Effector memory CD4-positive, alpha-beta T cell (primary cell): ENCODE data around the gene KCNMB2.
"Not testable (repeated sequence)": the region's sequence is repeated elsewhere in the genome, so short reads cannot be mapped to it uniquely, and the experiment has no call there.

Experiments
- DNase-seq, 3 donors: peaks; one replicate each; pipeline ENCODE4 v3.0.0-alpha.2; 2020
- H3K27ac ChIP-seq: 2 replicates; pipeline ENCODE4 v1.7.0; 2013; ENCODE audit warnings: mild to moderate bottlenecking, low read length, moderate library complexity; ENCODE audit not compliant: insufficient read depth, poor library complexity, severe bottlenecking
- H3K27me3 ChIP-seq: replicated peaks from 2 replicates; pipeline ENCODE4 v1.7.0; 2013; ENCODE audit warnings: mild to moderate bottlenecking, low read length; ENCODE audit not compliant: insufficient read depth, control insufficient read depth, poor library complexity, severe bottlenecking
- H3K36me3 ChIP-seq: 2 replicates; pipeline ENCODE4 v1.7.0; 2013; ENCODE audit warnings: mild to moderate bottlenecking, low read length, moderate library complexity; ENCODE audit not compliant: control insufficient read depth, insufficient read depth
- H3K4me1 ChIP-seq: 2 replicates; pipeline ENCODE4 v1.7.0; 2013; ENCODE audit warnings: low read length, mild to moderate bottlenecking; ENCODE audit not compliant: control insufficient read depth, insufficient read depth, poor library complexity, severe bottlenecking
- H3K4me3 ChIP-seq: 2 replicates; pipeline ENCODE4 v1.7.0; 2013; ENCODE audit warnings: low read length, low read depth, mild to moderate bottlenecking; ENCODE audit not compliant: insufficient read depth, poor library complexity, severe bottlenecking
- H3K9me3 ChIP-seq: 2 replicates; pipeline ENCODE4 v1.7.0; 2013; ENCODE audit warnings: mild to moderate bottlenecking, low read length, moderate library complexity; ENCODE audit not compliant: control insufficient read depth

The KCNMB2 gene

DNA sequence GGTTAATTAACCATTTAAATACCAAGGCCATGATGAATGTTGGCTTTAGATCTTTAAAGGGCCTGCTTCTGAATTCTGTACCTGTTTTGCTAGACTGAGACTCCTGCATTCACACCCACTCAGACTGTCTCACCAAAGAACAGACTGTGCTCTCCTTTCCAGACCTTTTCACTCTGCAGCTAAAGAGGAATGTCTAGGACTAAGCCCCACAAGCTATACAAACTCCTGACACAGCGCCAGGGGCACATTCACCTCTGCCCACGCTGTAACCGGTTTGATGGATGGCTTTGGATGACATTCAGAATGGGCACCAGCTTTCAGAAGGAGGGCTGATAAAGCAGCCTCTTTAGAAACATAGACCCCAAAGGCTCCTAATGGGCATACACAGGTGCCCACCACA lies 200.1 kb downstream of the KCNMB2 start:
- no peak overlapping the region for H3K27ac ChIP-seq
- no peaks in the 10 kb centered on the region for H3K27me3 ChIP-seq

DNA sequence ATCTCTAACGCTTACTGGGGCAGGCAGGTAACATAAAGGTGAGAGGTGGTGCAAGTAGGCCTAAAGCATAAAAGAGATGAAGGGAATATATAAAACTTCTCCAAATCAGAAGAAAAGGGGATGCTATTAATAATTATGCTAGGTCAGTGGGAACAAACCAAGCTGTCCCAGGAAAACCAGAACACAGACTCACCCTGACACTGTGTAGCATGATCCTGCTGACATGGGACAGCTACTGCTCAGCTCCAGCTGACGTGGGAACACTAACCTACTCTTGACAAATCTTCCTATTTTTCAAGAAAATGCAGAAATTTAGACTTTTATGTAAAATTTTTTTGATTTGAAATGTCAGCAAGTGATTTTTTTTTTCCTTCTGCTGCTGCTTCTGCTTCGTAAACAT lies 203.5 kb downstream of the KCNMB2 start:
- DNase-seq: no peak
- Histone ChIP-seq H3K36me3 (no peaks in the 10 kb centered on the region), H3K4me1 (no peaks in the 10 kb centered on the region), H3K4me3 (no peak overlapping the region), H3K27ac (no peak overlapping the region), H3K9me3 (no peaks in the 10 kb centered on the region), H3K27me3 (no peaks in the 10 kb centered on the region)

More for the DNA sequence above, 200.1 kb downstream of the KCNMB2 start:
- no peak overlapping the region for H3K4me3 ChIP-seq
- DNase-seq: no peak
- H3K9me3 ChIP-seq: no peaks in the 10 kb centered on the region
- no peaks in the 10 kb centered on the region for H3K4me1 ChIP-seq
- H3K36me3 ChIP-seq: no peaks in the 10 kb centered on the region

DNA sequence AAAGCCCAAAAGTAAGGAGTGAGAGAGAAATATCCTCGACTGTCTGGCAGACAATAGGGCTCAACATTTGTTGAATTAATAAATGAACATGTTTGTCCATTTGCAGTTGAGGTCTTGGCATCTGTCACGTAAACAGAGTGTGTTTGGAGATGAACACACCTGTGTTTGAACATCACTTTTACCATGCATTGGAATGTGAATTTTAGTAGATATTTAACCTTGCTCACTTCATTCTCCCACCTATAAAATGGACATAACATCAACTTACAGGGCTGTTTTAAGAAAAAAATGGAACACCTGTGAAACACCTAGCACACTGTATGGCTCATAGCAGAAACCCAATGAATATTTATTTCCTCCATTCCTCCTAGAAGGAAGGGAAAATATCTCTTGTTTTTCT lies 204.8 kb downstream of the KCNMB2 start:
- no peak overlapping the region for H3K4me3 ChIP-seq
- no peaks in the 10 kb centered on the region for H3K36me3 ChIP-seq
- H3K4me1 ChIP-seq: no peaks in the 10 kb centered on the region
- DNase-seq: no peak
- no peak overlapping the region for H3K27ac ChIP-seq
- no peaks in the 10 kb centered on the region for H3K9me3 ChIP-seq
- no peaks in the 10 kb centered on the region for H3K27me3 ChIP-seq

DNA sequence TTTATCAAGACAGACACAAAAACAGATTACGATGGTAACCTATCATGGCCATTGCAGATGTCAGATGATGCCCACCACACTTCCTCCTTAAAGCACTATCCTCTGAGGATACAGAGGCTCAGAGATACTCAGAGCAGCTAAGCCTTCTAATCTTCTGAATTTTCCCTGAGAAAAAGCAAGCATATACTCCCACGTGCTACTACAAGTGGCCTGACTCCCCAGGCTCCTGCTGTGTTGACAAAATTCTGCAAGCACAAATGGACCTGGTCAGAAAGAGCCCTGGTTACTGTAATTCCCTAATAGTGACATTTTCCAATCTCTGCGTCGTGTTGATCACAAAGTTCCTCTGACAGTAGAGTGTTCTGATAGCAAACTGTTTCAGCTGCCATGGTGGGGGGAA lies 207.1 kb downstream of the KCNMB2 start:
- Histone ChIP-seq H3K9me3 (no peaks in the 10 kb centered on the region), H3K4me3 (no peak overlapping the region), H3K36me3 (no peaks in the 10 kb centered on the region), H3K27me3 (no peaks in the 10 kb centered on the region), H3K4me1 (no peaks in the 10 kb centered on the region), H3K27ac (no peak overlapping the region)
- no peak for DNase-seq

DNA sequence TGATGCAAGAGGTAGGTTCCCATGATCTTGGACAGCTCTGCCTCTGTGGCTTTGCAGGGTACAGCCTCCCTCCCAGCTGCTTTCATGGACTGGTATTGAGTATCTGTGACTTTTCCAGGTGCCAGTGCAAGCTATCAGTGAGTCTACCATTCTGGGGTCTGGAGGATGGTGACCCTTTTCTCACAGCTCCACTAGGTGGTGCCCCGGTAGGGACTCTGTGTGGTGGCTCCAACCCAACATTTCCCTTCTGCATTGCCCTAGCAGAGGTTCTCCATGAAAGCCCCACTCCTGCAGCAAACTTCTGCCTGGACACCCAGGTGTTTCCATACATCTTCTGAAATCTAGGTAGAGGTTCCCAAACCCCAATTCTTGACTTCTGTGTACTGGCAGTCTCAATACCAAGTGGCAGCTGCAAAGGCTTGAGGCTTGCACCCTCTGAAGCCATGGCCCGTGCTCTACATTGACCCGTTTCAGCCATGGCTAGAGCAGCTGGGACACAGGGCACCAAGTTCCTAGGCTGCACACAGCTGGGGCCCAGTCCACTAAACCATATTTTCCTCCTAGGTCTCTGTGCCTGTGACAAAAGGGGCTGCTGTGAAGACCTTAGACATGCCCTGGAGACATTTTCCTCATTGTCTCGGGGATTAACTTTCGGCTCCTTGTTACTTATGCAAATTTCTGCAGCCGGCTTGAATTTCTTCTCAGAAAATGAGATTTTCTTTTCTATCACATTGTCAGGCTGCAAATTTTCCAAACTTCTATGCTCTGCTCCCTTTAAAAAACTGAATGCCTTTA lies 209.8 kb downstream of the KCNMB2 start:
- H3K9me3 ChIP-seq, H3K36me3 ChIP-seq, H3K4me1 ChIP-seq, H3K27ac ChIP-seq, DNase-seq, H3K27me3 ChIP-seq, H3K4me3 ChIP-seq: not testable (repeated sequence)

DNA sequence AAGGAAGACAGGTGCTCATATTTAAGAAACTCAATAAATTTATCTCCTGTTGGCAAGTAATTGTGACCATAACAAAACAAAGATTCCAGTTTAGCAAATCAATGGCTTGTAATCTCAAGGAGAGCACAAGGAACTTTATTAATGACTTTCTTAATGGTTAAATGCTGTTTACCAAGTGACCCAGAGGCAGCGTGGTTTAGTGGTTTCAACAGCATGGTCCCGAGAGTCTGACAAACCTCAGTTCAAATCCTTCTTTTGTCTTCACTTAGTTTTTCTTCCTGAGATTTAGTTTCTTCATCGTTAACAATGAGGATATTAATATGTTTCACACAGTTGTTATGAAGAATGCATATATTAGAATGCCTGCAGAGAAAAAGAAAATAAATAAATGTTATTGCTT lies 212.6 kb downstream of the KCNMB2 start:
- no peak for DNase-seq
- no peaks in the 10 kb centered on the region for H3K36me3 ChIP-seq
- H3K4me3 ChIP-seq: no peak overlapping the region
- H3K27me3 ChIP-seq: no peaks in the 10 kb centered on the region
- H3K4me1 ChIP-seq: no peaks in the 10 kb centered on the region
- no peaks in the 10 kb centered on the region for H3K9me3 ChIP-seq
- no peak overlapping the region for H3K27ac ChIP-seq

- H3K4me1 ChIP-seq: no peaks in the 10 kb centered on the region
- H3K36me3 ChIP-seq: no peaks in the 10 kb centered on the region
- no peak overlapping the region for H3K27ac ChIP-seq
- H3K9me3 ChIP-seq: no peaks in the 10 kb centered on the region
- no peak for DNase-seq
- no peaks in the 10 kb centered on the region for H3K27me3 ChIP-seq
- H3K4me3 ChIP-seq: no peak overlapping the region
These were observed 213.2 kb downstream of the KCNMB2 start for GRCh38 chr3:178749471-178749870.

GRCh38 chr3:178750639-178751300 lies 214.5 kb downstream of the KCNMB2 start:
- DNase-seq: no peak
- no peaks in the 10 kb centered on the region for H3K4me1 ChIP-seq
- no peaks in the 10 kb centered on the region for H3K36me3 ChIP-seq
- no peaks in the 10 kb centered on the region for H3K9me3 ChIP-seq
- no peak overlapping the region for H3K27ac ChIP-seq
- H3K27me3 ChIP-seq: no peaks in the 10 kb centered on the region
- H3K4me3 ChIP-seq: no peak overlapping the region

DNA sequence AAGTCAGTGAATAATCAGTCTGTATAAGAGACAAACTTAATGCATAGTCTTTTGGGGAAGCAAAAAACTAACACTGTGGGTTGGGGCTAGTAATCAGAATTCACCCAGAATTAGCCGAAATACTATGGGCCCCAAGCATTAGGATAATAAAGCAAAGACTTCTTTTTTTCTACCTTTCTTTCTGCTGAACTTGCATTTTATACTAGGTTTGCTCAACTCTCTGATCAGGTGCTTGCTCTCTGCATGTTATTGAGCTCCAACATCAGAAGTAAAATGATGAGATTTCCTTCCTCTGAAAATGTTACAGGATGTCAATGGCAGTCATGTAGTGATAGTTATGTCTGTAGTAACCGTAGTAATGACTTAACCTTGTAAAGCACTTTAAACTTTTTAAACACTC lies 216.6 kb downstream of the KCNMB2 start:
- Histone ChIP-seq H3K9me3 (no peaks in the 10 kb centered on the region), H3K36me3 (no peaks in the 10 kb centered on the region), H3K27ac (no peak overlapping the region), H3K27me3 (no peaks in the 10 kb centered on the region), H3K4me1 (no peaks in the 10 kb centered on the region), H3K4me3 (no peak overlapping the region)
- DNase-seq: no peak

- H3K27me3 ChIP-seq: no peaks in the 10 kb centered on the region
- no peaks in the 10 kb centered on the region for H3K4me1 ChIP-seq
- H3K4me3 ChIP-seq: no peak overlapping the region
- H3K9me3 ChIP-seq: no peaks in the 10 kb centered on the region
- H3K27ac ChIP-seq: no peak overlapping the region
- no peaks in the 10 kb centered on the region for H3K36me3 ChIP-seq
- DNase-seq: no peak
These were observed 218.7 kb downstream of the KCNMB2 start for GRCh38 chr3:178754852-178755510.
